GM18951 (cell line): ENCODE results near the gene LGI2.
"Not testable (repeated sequence)": the region's sequence is repeated elsewhere in the genome, so short reads cannot be mapped to it uniquely, and the experiment has no call there.

ENCODE experiments used
- POLR2A ChIP-seq: IDR thresholded peaks from 4 replicates; pipeline ENCODE4 v1.6.1; 2011; ENCODE audit warnings: mild to moderate bottlenecking; ENCODE audit not compliant: insufficient read length, insufficient read depth; ENCODE audit errors: extremely low read depth
- in situ Hi-C: fragments of 300-500 bp; cut with MboI; formaldehyde crosslinking; loops from one replicate; pipeline ENCODE4 v1.12.0; 2022; ENCODE audit warnings: low sequenced_read_pairs, mixed read lengths, inconsistent platforms; ENCODE audit not compliant: unreplicated experiment

Gene LGI2

GRCh38 chr4:25029479-25030276 is 1.1 kb downstream of the LGI2 start:
- no peak for TF ChIP-seq POLR2A
- in situ Hi-C loops: no loop called here

DNA sequence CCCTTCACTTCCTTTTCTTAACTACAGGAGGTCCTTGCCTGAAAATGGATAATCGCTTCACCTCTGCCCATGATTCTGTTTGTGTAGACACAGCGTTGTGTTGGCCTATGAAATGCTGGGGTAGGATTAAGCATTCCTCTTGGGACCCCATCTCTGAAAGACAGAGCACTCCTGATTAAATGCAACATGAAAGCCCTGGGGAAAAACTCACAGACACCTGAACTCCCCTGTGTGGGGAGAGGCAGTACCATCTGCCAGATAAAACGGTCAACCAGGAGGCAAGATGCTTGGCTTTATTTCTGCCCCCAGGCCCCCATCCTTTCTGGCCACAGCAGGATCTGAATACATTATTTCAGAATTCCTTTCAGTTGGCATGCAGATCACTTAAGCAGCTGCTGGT is 1.9 kb downstream of the LGI2 start:
- in situ Hi-C loops: no loop called here
- TF ChIP-seq POLR2A: no peak

GRCh38 chr4:25022766-25023165 is 8.0 kb downstream of the LGI2 start:
- in situ Hi-C loops: no loop called here
- no peak for TF ChIP-seq POLR2A

- TF ChIP-seq POLR2A: no peak
- in situ Hi-C loops: no loop called here
These were observed 9.5 kb downstream of the LGI2 start for GRCh38 chr4:25021216-25021615.

- in situ Hi-C loops: no loop called here
- TF ChIP-seq POLR2A: no peak
These were observed 10.5 kb downstream of the LGI2 start for GRCh38 chr4:25020236-25020635.

DNA sequence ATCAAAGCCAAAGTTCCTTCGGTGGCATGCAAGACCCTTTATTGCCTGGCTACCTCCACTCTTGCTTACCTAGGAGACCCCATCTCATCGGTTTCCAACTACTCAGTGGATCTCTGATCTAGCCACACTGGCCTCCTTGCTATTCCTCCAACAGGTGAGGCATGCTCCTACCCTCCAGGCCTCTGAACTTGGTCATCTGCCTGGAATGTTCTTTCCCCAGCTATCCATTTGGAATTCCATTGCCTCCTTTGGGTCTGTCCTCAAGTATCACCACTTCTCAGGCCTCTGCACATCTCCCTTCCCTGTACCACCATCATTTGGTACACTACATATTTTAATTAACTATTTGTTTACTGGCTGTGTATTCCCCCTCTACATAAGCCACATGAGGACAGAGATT is 11.2 kb downstream of the LGI2 start:
- in situ Hi-C loops: no loop called here
- TF ChIP-seq POLR2A: no peak

GRCh38 chr4:25015012-25015411 is 15.7 kb downstream of the LGI2 start:
- TF ChIP-seq POLR2A: no peak
- in situ Hi-C loops: no loop called here

DNA sequence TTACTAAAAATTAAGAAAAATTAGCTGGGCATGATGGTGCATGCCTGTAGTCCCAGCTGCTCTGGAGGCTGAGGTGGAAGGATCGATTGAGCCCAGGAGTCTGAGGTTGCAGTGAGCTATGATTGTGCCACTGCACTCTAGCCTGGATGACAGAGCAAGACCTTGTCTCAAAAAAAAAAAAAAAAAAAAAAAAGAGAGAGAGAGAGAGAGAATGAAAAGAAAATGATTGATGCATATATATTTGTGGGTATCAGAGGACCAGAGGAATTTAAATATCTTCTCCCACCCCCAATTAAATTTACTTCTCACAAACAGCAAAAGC is 16.1 kb downstream of the LGI2 start:
- in situ Hi-C loops: not testable (repeated sequence)

- TF ChIP-seq POLR2A: no peak
- in situ Hi-C loops: no loop called here
These were observed 16.7 kb downstream of the LGI2 start for GRCh38 chr4:25013756-25014661.

DNA sequence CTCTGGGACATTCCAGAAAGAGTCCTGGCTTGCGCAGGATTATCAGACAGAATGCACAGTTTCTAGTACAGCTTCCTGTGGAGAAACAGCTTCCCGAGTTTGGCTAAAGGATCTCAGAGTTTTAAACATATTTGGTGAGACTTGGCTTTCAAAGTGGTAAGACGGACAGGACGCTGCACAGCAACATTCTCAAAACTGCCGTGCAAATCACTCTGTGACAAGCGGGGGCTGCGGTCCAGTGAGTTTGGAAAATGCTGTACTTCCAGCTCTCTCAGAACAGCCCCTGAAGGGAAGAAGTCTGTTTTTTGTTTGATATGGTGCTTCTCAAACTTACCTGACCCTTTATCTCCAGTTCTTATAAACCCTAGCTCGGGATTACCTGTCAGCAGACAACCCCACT is 18.1 kb downstream of the LGI2 start:
- TF ChIP-seq POLR2A: no peak
- in situ Hi-C loops: no loop called here

DNA sequence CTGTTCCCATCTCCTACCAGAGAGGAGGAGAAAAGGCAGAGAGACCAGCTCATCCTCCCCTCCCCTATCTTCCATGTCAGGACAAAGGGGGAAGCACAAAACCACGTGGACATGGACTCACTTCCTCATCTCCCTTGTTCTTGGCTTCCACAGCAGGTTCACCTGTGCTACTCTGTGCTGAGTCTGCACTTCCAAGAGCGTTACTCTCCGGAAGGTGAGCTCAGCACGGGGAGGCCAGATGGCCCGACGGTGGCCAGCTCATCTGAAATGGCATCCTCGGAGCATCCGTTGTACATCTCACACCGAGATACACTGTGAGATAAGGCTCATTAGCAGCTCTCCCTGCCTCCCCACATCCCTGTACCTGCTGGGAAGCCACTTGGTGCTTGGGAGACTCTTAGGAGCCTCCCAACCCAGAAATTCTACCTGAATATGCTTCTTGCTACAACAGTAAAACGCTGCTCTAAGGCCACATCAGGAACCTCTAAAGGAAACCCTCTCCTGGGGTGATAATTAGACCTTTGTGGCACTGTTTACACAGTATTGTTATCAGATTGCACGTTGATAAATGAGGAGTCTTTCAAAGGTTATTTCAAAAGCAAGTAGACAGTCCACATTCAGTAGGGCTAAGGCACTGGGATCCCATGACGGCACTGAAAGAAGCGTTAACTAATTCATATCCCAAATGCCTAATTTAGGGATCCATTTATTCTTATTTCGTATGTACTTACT is 19.4 kb downstream of the LGI2 start:
- no peak for TF ChIP-seq POLR2A
- in situ Hi-C loops: no loop called here

DNA sequence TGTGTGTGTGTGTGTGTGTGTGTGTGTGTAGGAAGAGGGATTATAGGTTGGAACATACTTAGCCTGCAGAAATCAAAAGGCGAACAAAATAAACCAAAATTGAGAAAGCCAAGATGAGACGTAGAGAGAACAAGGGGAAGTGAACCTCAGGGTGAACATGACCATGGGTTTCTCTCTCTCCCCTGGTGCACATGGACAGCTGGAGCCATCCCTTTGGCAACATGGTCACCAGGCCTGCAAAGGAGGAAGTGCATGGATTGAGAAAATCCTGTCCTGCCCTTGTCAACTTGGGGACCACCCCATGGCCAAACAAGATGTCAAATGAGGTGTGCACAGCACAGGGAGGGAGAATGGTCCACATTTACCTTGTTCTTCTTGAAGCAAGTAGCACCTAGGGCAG is 23.1 kb downstream of the LGI2 start:
- TF ChIP-seq POLR2A: no peak
- in situ Hi-C loops: no loop called here

DNA sequence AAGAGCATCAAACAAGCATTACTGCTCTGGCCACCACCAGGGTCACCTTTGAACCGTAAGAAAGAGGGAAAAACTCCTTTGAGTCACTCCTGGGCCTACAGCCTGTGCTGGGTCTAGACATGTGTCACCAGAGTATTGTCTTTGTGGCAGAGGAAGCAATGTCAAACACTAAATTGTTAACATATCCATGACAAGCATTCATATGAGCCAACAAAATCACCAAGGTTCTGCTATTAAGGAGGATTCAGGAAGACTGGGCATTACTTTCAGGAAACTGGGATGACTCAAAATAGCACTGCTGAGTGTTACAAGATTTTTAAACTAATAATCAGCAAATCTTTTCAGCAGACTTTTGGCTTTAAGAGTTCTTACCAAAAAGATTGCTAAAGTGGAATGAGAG is 28.1 kb downstream of the LGI2 start:
- in situ Hi-C loops: no loop called here
- TF ChIP-seq POLR2A: no peak
